GM23338 (cell line): ENCODE results near the gene EIF4A3. TPM values are rescaled to one million over a fixed set of nuclear protein-coding genes. Genes with fewer than 3 reads are reported as not detected.

Source experiments
- ATAC-seq: fragments of 200-7000 bp; cut with Tn5 transposase; 3 replicates; pipeline ENCODE4 v1.9.1; 2020
- DNase-seq: peaks from one replicate; pipeline ENCODE4 v3.0.0-alpha.2; 2015; ENCODE audit warnings: low spot score
- H2AFZ ChIP-seq: fragments of 200-600 bp; sonication (generic); 2 replicates; pipeline ENCODE4 v1.8.0; 2016; ENCODE audit warnings: antibody characterized with exemption, mild to moderate bottlenecking, moderate library complexity
- H3F3A ChIP-seq: fragments of 200-600 bp; sonication (generic); replicated peaks from 2 replicates; pipeline ENCODE4 v1.8.0; 2017; ENCODE audit warnings: antibody characterized with exemption, mixed run types, low read depth
- H3K27ac ChIP-seq: fragments of 200-600 bp; sonication (generic); 2 replicates; pipeline ENCODE4 v1.6.1; 2016; ENCODE audit warnings: low read depth
- H3K27me3 ChIP-seq: fragments of 200-600 bp; sonication (generic); 2 replicates; pipeline ENCODE4 v1.8.0; 2016; ENCODE audit warnings: mild to moderate bottlenecking, mixed run types, moderate library complexity; ENCODE audit not compliant: insufficient read depth
- H3K36me3 ChIP-seq: fragments of 200-600 bp; sonication (generic); 2 replicates; pipeline ENCODE4 v1.8.0; 2016; ENCODE audit warnings: mild to moderate bottlenecking; ENCODE audit not compliant: insufficient read depth
- H3K4me1 ChIP-seq: fragments of 200-600 bp; sonication (generic); 2 replicates; pipeline ENCODE4 v1.8.0; 2016; ENCODE audit warnings: mild to moderate bottlenecking, moderate library complexity; ENCODE audit not compliant: insufficient read depth
- H3K4me2 ChIP-seq: fragments of 200-600 bp; sonication (generic); 2 replicates; pipeline ENCODE4 v1.7.1; 2017; ENCODE audit warnings: mixed run types
- H3K4me3 ChIP-seq: fragments of 200-600 bp; sonication (generic); 2 replicates; pipeline ENCODE4 v1.6.1; 2016; ENCODE audit warnings: mixed run types
- H3K79me2 ChIP-seq: fragments of 200-600 bp; sonication (generic); replicated peaks from 2 replicates; pipeline ENCODE4 v1.8.0; 2017; ENCODE audit warnings: mild to moderate bottlenecking; ENCODE audit not compliant: insufficient read depth
- H3K9me2 ChIP-seq: fragments of 200-600 bp; sonication (generic); 2 replicates; pipeline ENCODE4 v1.8.0; 2017; ENCODE audit not compliant: insufficient read depth
- H4K20me1 ChIP-seq: fragments of 200-600 bp; sonication (generic); replicated peaks from 2 replicates; pipeline ENCODE4 v1.8.0; 2017; ENCODE audit warnings: mild to moderate bottlenecking; ENCODE audit not compliant: insufficient read depth
- H3K27ac Mint-ChIP-seq: 2 replicates; pipeline ENCODE4 v1.8.0; 2020; ENCODE audit warnings: inconsistent platforms, mild to moderate bottlenecking, moderate library complexity, mixed read lengths
- H3K27me3 Mint-ChIP-seq: 3 replicates; pipeline ENCODE4 v1.8.0; 2022; ENCODE audit warnings: low read depth, mild to moderate bottlenecking, moderate library complexity, mixed read lengths, inconsistent platforms; ENCODE audit not compliant: insufficient read depth, poor library complexity
- H3K36me3 Mint-ChIP-seq: 3 replicates; pipeline ENCODE4 v1.8.0; 2021; ENCODE audit warnings: low read depth, mild to moderate bottlenecking, inconsistent platforms, moderate library complexity, mixed read lengths
- H3K4me1 Mint-ChIP-seq: 3 replicates; pipeline ENCODE4 v1.8.0; 2020; ENCODE audit warnings: mild to moderate bottlenecking, inconsistent platforms, mixed read lengths
- H3K4me3 Mint-ChIP-seq: 3 replicates; pipeline ENCODE4 v1.8.0; 2021; ENCODE audit warnings: moderate library complexity, mild to moderate bottlenecking, inconsistent platforms, mixed read lengths
- H3K9me3 Mint-ChIP-seq: 3 replicates; pipeline ENCODE4 v1.8.0; 2020; ENCODE audit warnings: moderate library complexity, mild to moderate bottlenecking, inconsistent platforms, mixed read lengths
- CREB1 ChIP-seq: fragments of 250-450 bp; sonication (Bioruptor Pico); IDR thresholded peaks from 2 replicates; pipeline ENCODE4 v1.5.0; 2020; ENCODE audit warnings: low read depth, mild to moderate bottlenecking, moderate library complexity
- ETS1 ChIP-seq: IDR thresholded peaks from 2 replicates; pipeline ENCODE4 v1.6.1; 2016; ENCODE audit warnings: antibody characterized with exemption
- EZH2 ChIP-seq: fragments of 200-600 bp; sonication (generic); IDR thresholded peaks from one replicate; pipeline ENCODE4 v1.8.0; 2017; ENCODE audit warnings: antibody characterized with exemption, mild to moderate bottlenecking, low read depth; ENCODE audit not compliant: unreplicated experiment
- EZH2phosphoT487 ChIP-seq: fragments of 200-600 bp; sonication (generic); IDR thresholded peaks from one replicate; pipeline ENCODE4 v1.8.1; 2018; ENCODE audit warnings: antibody characterized with exemption; ENCODE audit not compliant: unreplicated experiment
- JUNB ChIP-seq: IDR thresholded peaks from one replicate; pipeline ENCODE4 v1.6.1; 2016; ENCODE audit warnings: antibody characterized with exemption; ENCODE audit not compliant: unreplicated experiment
- NANOG ChIP-seq: IDR thresholded peaks from 2 replicates; pipeline ENCODE4 v1.6.1; 2016; ENCODE audit warnings: antibody characterized with exemption, borderline replicate concordance
- POLR2AphosphoS5 ChIP-seq: IDR thresholded peaks from 2 replicates; pipeline ENCODE4 v1.6.1; 2016; ENCODE audit warnings: antibody characterized with exemption, low read depth
- STAT1 ChIP-seq: IDR thresholded peaks from one replicate; pipeline ENCODE4 v1.6.1; 2016; ENCODE audit warnings: antibody characterized with exemption; ENCODE audit not compliant: unreplicated experiment
- ZNF114 ChIP-seq: fragments of 250-450 bp; sonication (Bioruptor Pico); IDR thresholded peaks from 2 replicates; pipeline ENCODE4 v1.5.0; 2020; ENCODE audit warnings: mild to moderate bottlenecking, moderate library complexity
- polyA plus RNA-seq: library from polyadenylated mRNA; unstranded; fragments of >200 nt; fragmentation: Nextera tagmentation; extraction: Ambion mirVana; gene quantifications from 2 replicates; pipeline ENCODE4 v1.2.1, GENCODE V29; 2016
- total RNA-seq: library from RNA; depleted of rRNA; stranded (reverse); fragments of >200 nt; shearing (Covaris generic); gene quantifications from 2 replicates; pipeline ENCODE4 v1.2.3, GENCODE V29; 2014
- TF ChIP-seq, protein P1 (sequence below), 2 experiments: fragments of 200-600 bp in 1 of 2; sonication (generic) in 1 of 2; conservative IDR thresholded peaks; 2 replicates each; pipeline versions ENCODE4 v1.5.1 to v1.6.1; 2016 to 2017; ENCODE audit warnings: antibody characterized with exemption in 2 of 2, low read depth in 2 of 2, mild to moderate bottlenecking in 2 of 2, moderate library complexity in 1 of 2
- TF ChIP-seq, protein P2 (sequence below): IDR thresholded peaks from one replicate; pipeline ENCODE4 v1.6.1; 2018; ENCODE audit warnings: antibody characterized with exemption; ENCODE audit not compliant: unreplicated experiment

EIF4A3 gene
- total and polyA plus RNA-seq, 2 experiments from 2014 or later, result 146 to 156 TPM

GRCh38 chr17:80102664-80103448 lies 44.1 kb downstream of the EIF4A3 start:
- H3K27ac Mint-ChIP-seq, result no peak overlapping the region
- Histone ChIP-seq H3K36me3 (no peaks in the 10 kb centered on the region), H3K4me3 (peak overlapping the region; percentile 70; the same call in 1 of the 2 replicates), H4K20me1 (no peaks in the 10 kb centered on the region), H3K79me2 (0 out of 2 replicates have a peak, but pooled peaks cover 5% of the 10 kb centered on the region), H2AFZ (no peak overlapping the region), H3K27me3 (peaks cover 8% of the 10 kb centered on the region; the same call in 1 of the 2 replicates), H3F3A (0 out of 2 replicates have a peak, but pooled peaks cover 4% of the 10 kb centered on the region), H3K4me1 (peaks cover 10% of the 10 kb centered on the region; the same call in 1 of the 2 replicates), H3K9me2 (no peaks in the 10 kb centered on the region), H3K4me2 (peak overlapping the region; percentile 90; the same call in 1 of the 2 replicates), H3K27ac (no peak overlapping the region)
- H3K4me1 Mint-ChIP-seq, result peaks cover 22% of the 10 kb centered on the region
- ATAC-seq (no peak), DNase-seq (no peak)
- H3K27me3 Mint-ChIP-seq, result peaks cover 17% of the 10 kb centered on the region
- TF ChIP-seq ETS1, result no peak
- TF ChIP-seq CREB1 (CRISPR knock-in tag), result no peak
- TF ChIP-seq JUNB, result no peak
- TF ChIP-seq EZH2, result no peak
- TF ChIP-seq STAT1, result no peak
- TF ChIP-seq NANOG, result no peak
- TF ChIP-seq, protein P1, sequence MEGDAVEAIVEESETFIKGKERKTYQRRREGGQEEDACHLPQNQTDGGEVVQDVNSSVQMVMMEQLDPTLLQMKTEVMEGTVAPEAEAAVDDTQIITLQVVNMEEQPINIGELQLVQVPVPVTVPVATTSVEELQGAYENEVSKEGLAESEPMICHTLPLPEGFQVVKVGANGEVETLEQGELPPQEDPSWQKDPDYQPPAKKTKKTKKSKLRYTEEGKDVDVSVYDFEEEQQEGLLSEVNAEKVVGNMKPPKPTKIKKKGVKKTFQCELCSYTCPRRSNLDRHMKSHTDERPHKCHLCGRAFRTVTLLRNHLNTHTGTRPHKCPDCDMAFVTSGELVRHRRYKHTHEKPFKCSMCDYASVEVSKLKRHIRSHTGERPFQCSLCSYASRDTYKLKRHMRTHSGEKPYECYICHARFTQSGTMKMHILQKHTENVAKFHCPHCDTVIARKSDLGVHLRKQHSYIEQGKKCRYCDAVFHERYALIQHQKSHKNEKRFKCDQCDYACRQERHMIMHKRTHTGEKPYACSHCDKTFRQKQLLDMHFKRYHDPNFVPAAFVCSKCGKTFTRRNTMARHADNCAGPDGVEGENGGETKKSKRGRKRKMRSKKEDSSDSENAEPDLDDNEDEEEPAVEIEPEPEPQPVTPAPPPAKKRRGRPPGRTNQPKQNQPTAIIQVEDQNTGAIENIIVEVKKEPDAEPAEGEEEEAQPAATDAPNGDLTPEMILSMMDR (conservative IDR thresholded peaks at IDR 0.05; ENCODE audit: low read depth in 2 of 2), result no peak
- no peak for TF ChIP-seq EZH2phosphoT487
- no peaks in the 10 kb centered on the region; the same call in 2 of the 3 replicates for H3K9me3 Mint-ChIP-seq
- peaks cover 3% of the 10 kb centered on the region; the same call in 2 of the 3 replicates for H3K36me3 Mint-ChIP-seq
- H3K4me3 Mint-ChIP-seq, result peak overlapping the region; percentile 91

DNA sequence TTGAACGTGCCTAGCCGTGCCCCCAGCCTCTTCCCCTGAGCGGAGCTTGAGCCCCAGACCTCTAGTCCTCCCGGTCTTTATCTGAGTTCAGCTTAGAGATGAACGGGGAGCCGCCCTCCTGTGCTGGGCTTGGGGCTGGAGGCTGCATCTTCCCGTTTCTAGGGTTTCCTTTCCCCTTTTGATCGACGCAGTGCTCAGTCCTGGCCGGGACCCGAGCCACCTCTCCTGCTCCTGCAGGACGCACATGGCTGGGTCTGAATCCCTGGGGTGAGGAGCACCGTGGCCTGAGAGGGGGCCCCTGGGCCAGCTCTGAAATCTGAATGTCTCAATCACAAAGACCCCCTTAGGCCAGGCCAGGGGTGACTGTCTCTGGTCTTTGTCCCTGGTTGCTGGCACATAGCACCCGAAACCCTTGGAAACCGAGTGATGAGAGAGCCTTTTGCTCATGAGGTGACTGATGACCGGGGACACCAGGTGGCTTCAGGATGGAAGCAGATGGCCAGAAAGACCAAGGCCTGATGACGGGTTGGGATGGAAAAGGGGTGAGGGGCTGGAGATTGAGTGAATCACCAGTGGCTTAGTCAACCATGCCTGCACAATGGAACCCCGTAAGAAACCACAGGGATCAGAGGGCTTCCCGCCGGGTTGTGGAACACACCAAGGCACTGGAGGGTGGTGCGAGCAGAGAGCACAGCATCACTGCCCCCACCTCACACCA lies 44.8 kb downstream of the EIF4A3 start:
- H3K27me3 ChIP-seq, result peaks cover 8% of the 10 kb centered on the region; the same call in 1 of the 2 replicates
- peaks cover 3% of the 10 kb centered on the region; the same call in 2 of the 3 replicates for H3K36me3 Mint-ChIP-seq
- H3K27ac Mint-ChIP-seq, result peak overlapping the region; percentile 60
- no peaks in the 10 kb centered on the region; the same call in 2 of the 3 replicates for H3K9me3 Mint-ChIP-seq
- H3K9me2 ChIP-seq, result no peaks in the 10 kb centered on the region
- peak overlapping the region; percentile 96; the same call in 1 of the 2 replicates for H2AFZ ChIP-seq
- H4K20me1 ChIP-seq, result no peaks in the 10 kb centered on the region
- no peak overlapping the region for H3K27ac ChIP-seq
- TF ChIP-seq POLR2AphosphoS5, result no peak
- TF ChIP-seq, protein P2, sequence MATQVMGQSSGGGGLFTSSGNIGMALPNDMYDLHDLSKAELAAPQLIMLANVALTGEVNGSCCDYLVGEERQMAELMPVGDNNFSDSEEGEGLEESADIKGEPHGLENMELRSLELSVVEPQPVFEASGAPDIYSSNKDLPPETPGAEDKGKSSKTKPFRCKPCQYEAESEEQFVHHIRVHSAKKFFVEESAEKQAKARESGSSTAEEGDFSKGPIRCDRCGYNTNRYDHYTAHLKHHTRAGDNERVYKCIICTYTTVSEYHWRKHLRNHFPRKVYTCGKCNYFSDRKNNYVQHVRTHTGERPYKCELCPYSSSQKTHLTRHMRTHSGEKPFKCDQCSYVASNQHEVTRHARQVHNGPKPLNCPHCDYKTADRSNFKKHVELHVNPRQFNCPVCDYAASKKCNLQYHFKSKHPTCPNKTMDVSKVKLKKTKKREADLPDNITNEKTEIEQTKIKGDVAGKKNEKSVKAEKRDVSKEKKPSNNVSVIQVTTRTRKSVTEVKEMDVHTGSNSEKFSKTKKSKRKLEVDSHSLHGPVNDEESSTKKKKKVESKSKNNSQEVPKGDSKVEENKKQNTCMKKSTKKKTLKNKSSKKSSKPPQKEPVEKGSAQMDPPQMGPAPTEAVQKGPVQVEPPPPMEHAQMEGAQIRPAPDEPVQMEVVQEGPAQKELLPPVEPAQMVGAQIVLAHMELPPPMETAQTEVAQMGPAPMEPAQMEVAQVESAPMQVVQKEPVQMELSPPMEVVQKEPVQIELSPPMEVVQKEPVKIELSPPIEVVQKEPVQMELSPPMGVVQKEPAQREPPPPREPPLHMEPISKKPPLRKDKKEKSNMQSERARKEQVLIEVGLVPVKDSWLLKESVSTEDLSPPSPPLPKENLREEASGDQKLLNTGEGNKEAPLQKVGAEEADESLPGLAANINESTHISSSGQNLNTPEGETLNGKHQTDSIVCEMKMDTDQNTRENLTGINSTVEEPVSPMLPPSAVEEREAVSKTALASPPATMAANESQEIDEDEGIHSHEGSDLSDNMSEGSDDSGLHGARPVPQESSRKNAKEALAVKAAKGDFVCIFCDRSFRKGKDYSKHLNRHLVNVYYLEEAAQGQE, result no peak
- TF ChIP-seq ETS1, result no peak
- no peak for TF ChIP-seq NANOG
- no peak for TF ChIP-seq STAT1
- TF ChIP-seq ZNF114 (CRISPR knock-in tag), result no peak
- no peak for TF ChIP-seq EZH2
- no peaks in the 10 kb centered on the region for H3K36me3 ChIP-seq
- 0 out of 2 replicates have a peak, but pooled peaks cover 5% of the 10 kb centered on the region for H3K79me2 ChIP-seq
- H3K4me1 ChIP-seq, result peaks cover 10% of the 10 kb centered on the region; the same call in 1 of the 2 replicates
- DNase-seq (peak; percentile 47), ATAC-seq (peak; percentile 19)
- H3K4me3 Mint-ChIP-seq, result peak overlapping the region; percentile 91
- 0 out of 2 replicates have a peak, but pooled peaks cover 4% of the 10 kb centered on the region for H3F3A ChIP-seq
- H3K4me1 Mint-ChIP-seq, result peaks cover 22% of the 10 kb centered on the region
- peak overlapping the region; percentile 90 for H3K4me2 ChIP-seq
- peaks cover 19% of the 10 kb centered on the region for H3K27me3 Mint-ChIP-seq
- H3K4me3 ChIP-seq, result peak overlapping the region; percentile 70
